GM12874 (cell line): ENCODE data around the gene REV3L.

Source experiments
- TF ChIP-seq, protein P1 (sequence below): IDR thresholded peaks from 2 replicates; pipeline ENCODE4 v1.5.1; 2011; ENCODE audit warnings: low read depth, mild to moderate bottlenecking, control low read depth, low read length, moderate library complexity; ENCODE audit not compliant: insufficient read depth

REV3L gene

DNA sequence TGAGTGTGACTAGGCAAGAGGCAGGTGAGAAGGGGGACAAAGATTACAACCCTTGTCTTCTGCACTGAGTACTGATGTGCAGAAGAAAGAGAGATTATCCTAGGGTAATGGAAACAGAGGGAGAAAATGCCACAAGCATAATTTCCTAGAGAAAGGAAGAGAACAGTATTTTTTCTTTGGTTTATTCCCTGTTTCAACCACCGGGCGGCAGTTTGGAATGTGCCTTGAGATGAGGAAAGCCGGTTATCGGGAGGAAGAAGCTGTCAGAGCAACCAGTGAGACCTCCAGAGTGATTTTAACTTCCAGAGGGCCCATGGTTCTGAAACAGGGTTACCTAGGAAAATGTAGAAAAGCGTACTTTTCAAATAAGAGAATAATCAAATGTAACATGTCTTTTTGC is 121.4 kb downstream of the REV3L start:
- TF ChIP-seq, protein P1, sequence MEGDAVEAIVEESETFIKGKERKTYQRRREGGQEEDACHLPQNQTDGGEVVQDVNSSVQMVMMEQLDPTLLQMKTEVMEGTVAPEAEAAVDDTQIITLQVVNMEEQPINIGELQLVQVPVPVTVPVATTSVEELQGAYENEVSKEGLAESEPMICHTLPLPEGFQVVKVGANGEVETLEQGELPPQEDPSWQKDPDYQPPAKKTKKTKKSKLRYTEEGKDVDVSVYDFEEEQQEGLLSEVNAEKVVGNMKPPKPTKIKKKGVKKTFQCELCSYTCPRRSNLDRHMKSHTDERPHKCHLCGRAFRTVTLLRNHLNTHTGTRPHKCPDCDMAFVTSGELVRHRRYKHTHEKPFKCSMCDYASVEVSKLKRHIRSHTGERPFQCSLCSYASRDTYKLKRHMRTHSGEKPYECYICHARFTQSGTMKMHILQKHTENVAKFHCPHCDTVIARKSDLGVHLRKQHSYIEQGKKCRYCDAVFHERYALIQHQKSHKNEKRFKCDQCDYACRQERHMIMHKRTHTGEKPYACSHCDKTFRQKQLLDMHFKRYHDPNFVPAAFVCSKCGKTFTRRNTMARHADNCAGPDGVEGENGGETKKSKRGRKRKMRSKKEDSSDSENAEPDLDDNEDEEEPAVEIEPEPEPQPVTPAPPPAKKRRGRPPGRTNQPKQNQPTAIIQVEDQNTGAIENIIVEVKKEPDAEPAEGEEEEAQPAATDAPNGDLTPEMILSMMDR: no peak

GRCh38 chr6:111358454-111358853 is 124.6 kb downstream of the REV3L start:
- TF ChIP-seq, protein P1: no peak

- TF ChIP-seq, protein P1: no peak
Measured at GRCh38 chr6:111357705-111358104, 125.3 kb downstream of the REV3L start.

- TF ChIP-seq, protein P1: no peak
Measured at GRCh38 chr6:111356551-111356950, 126.5 kb downstream of the REV3L start.

- TF ChIP-seq, protein P1: no peak
Measured at GRCh38 chr6:111354758-111355555, 128.1 kb downstream of the REV3L start.

- TF ChIP-seq, protein P1: no peak
Measured at GRCh38 chr6:111353912-111354462, 129.0 kb downstream of the REV3L start.

DNA sequence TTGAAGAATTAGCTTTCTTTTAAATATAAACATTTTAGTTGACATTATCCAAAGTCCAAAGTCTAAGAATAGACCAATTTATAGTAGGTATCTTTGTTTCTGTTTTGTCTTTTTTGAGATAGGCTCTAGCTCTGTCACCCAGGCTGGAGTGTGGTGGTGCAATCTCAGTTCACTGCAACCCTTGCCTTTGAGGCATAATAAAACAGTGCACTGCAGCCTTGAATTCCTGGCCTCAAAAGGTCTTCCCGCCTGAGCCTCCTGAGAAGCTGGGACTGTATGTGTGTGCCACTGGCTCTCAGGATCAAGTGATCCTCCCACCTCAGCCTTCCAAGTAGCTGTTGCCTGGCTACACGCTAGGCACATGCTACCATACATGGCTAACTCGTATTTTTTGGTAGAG is 135.4 kb downstream of the REV3L start:
- TF ChIP-seq, protein P1: no peak
